ENCODE measurements around the gene NIP7.

NIP7 gene

DNA sequence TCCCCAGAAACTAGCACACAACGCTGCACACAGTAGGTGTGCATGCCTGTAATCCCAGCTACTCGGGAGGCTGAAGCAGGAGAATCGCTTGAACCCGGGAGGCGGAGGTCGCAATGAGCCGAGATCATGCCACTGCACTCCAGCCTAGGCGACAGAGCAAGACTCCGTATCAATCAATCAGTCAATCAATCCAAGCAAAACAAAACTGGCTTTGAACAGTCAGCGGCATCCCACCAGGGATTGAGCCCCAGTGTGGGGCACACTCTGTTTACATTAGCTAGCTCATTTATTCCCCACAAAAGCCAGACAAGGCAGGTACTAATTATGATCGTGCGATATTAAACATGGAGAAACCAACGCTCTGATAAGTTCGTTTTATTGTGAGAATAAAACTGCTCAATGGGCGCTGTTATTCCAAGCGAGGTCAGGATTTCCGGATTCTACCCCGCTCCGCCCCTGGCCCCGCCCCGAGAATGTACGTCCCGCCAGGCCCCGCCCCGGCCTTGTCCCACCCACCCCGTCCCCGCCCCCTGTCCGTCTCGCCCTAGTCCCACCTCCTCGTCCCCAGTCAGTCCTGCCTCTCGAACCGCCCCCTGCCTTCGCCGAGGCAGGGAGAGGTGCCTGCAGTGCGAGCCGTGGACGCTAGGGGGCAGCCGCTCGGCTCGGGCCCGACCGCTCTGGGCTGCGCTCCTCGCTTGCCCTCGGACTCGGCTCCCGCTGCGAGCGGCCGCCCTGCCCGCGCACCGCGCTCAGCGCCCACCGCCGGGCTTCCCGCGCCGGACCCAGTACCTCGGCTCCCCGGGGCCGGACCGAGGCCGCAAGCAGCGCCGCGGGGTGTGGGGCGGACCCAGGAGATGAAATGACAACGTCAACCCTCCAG, 28.7 kb upstream of the NIP7 start, which contains the start of gene VPS4A:
Gene VPS4A (plus strand): TSS at position 698 of the 880 bp plus-strand sequence. CDS start 162 bp downstream, at position 860.
- Mint-ChIP-seq H3K9me3 (no peaks in the 10 kb centered on the region), H3K4me3 (peak within 1 kb of the TSS; percentile 91), H3K4me1 (peaks cover 31% of the 10 kb centered on the region), H3K27me3 (no peaks in the 10 kb centered on the region), H3K36me3 (ENCODE audit: insufficient read depth) (peaks cover 13% of the 10 kb centered on the region), H3K27ac (ENCODE audit: low read depth) (peak within 1 kb of the TSS; percentile 94)
- ATAC-seq (replicated peaks; ENCODE audit: extremely low read depth, poor library complexity, severe bottlenecking) (peak; percentile 95), DNase-seq (ENCODE audit: low spot score in 2 of 2) (peak; percentile 97 to 98)

DNA sequence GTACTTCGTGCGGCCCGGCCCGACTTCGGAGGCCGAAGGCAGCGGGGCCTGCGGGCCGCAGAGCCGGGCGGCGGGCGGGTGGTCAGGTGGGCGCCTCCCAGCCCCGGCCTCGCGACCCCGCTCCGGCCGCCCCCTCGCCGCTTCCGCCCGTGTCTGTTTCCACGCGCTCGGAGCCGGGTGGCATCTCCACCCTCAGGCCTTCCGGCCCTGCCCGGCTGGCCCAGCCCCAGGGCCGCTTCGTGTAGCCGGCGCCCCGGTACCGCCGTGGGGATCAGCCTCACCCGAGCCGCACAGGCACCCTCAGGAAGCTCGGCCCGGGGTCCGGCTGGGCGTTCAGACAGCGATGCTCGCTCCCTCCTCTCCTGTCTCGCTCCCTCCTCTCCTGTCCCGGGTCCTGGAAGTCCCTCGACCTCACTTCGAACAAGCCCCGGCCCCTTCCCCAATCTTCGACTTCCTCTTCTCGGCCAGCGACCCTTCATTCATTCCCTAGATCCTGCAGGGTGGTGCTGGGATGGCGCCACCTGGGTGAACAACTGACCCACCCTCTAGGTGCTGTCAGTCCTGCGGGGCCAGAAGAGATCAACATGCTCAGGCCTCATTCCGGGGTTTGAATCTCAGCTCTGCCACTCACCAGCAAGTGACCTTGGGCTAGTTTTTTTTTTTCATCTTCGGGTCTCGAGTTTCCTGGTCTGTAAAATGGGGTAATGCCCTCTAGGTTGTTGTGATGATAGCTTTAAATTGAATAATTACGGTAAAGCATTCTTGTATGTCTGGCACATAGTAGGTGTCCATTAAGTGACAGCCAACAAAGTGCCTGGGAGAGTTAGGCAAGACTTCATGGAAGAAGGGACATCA, 27.8 kb upstream of the NIP7 start:
- Mint-ChIP-seq H3K4me3 (peak overlapping the region; percentile 91), H3K27ac (ENCODE audit: low read depth) (peak overlapping the region; percentile 94), H3K36me3 (ENCODE audit: insufficient read depth) (peaks cover 20% of the 10 kb centered on the region), H3K27me3 (no peaks in the 10 kb centered on the region), H3K9me3 (no peaks in the 10 kb centered on the region), H3K4me1 (peaks cover 31% of the 10 kb centered on the region)
- peak; percentile 48 for ATAC-seq (replicated peaks; ENCODE audit: extremely low read depth, poor library complexity, severe bottlenecking)
- no peak for DNase-seq (ENCODE audit: low spot score in 2 of 2)

DNA sequence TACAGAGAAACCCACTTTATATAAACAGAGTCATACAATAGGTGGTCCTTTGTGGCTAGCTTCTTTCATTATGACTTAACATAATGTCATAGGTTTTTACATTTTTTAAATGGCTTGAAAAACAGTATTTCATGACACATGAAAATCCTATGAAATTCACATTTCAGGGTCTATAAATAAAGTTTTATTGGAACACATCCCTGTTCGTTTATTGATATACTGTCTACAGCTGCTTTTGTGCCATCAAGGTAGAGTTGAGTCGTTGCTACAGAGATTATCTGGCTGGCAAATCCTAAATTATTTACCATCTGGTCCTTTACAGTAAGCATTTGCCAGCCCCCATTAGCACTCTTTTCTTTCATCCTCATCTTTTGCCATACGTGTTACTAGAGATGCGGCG, 26.1 kb upstream of the NIP7 start:
- H3K4me1 Mint-ChIP-seq = peaks cover 31% of the 10 kb centered on the region
- no peak overlapping the region for H3K27ac Mint-ChIP-seq (ENCODE audit: low read depth)
- no peak for ATAC-seq (replicated peaks; ENCODE audit: extremely low read depth, poor library complexity, severe bottlenecking)
- H3K9me3 Mint-ChIP-seq = no peaks in the 10 kb centered on the region
- no peaks in the 10 kb centered on the region for H3K27me3 Mint-ChIP-seq
- peak overlapping the region; percentile 91 for H3K4me3 Mint-ChIP-seq
- DNase-seq (ENCODE audit: low spot score in 2 of 2) = no peak
- peaks cover 24% of the 10 kb centered on the region for H3K36me3 Mint-ChIP-seq (ENCODE audit: insufficient read depth)

DNA sequence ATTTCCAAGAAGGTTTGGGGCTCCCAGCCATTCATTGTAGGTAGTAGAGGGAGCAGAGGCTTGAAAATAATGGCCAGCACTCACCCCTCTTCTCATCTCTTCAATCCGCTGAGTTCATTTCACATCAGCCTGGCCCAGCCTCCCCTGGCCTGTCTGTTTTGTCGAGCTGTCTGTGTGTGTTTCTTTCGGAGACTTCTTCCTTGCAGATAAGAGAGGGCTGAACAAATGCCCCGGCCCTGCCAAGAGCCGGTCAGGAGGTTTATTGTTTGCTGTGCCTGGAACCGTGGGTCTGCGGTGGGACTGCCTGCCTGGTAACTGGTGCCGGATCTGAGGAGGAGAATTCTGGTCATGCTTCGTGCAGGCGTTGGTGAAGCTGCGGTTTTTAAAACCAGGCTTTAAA, 25.0 kb upstream of the NIP7 start:
- no peaks in the 10 kb centered on the region for H3K9me3 Mint-ChIP-seq
- no peak for DNase-seq (ENCODE audit: low spot score in 2 of 2)
- H3K4me1 Mint-ChIP-seq = peaks cover 31% of the 10 kb centered on the region
- no peak for ATAC-seq (replicated peaks; ENCODE audit: extremely low read depth, poor library complexity, severe bottlenecking)
- H3K27ac Mint-ChIP-seq (ENCODE audit: low read depth) = no peak overlapping the region
- H3K4me3 Mint-ChIP-seq = no peak overlapping the region
- H3K36me3 Mint-ChIP-seq (ENCODE audit: insufficient read depth) = peaks cover 32% of the 10 kb centered on the region
- no peaks in the 10 kb centered on the region for H3K27me3 Mint-ChIP-seq

DNA sequence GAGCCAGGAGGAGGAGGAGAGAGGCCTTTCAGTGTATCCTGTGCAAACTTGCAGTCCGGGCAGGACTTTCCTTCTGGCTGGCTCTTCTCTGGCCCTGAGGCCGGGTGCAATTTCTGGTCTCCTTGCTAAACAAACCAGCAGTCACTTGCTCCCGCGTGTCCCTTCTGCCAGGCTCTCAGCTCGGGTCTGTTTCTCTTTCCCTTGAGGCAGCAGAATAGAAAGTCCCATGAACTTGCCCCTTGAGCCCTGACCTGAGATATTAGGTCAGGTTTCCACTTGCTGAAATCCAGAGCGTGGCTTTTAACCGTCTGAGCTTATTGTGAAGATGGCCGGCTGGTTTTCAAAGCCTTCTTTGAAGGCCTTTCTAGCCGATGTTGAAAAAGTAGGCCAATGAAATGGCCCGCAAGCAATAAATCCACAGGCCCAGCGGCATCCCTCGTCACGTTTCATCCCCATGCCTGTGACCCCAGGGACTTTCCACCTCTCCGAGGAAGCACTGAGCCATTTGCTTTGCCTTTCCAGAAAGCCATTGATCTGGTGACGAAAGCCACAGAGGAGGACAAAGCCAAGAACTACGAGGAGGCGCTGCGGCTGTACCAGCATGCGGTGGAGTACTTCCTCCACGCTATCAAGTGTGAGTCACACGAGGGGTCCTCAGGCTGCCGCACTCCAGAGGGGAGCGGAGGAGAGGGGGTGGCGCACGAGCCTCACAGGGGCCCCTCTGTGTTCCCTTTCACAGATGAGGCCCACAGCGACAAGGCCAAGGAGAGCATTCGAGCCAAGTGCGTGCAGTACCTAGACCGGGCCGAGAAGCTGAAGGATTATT, 23.9 kb upstream of the NIP7 start:
- Mint-ChIP-seq H3K9me3 (no peaks in the 10 kb centered on the region), H3K36me3 (ENCODE audit: insufficient read depth) (peaks cover 39% of the 10 kb centered on the region), H3K27me3 (no peaks in the 10 kb centered on the region), H3K4me1 (peaks cover 29% of the 10 kb centered on the region), H3K4me3 (no peak overlapping the region), H3K27ac (ENCODE audit: low read depth) (peak overlapping the region; percentile 32)
- ATAC-seq (replicated peaks; ENCODE audit: extremely low read depth, poor library complexity, severe bottlenecking) (no peak), DNase-seq (ENCODE audit: low spot score in 2 of 2) (no peak)

DNA sequence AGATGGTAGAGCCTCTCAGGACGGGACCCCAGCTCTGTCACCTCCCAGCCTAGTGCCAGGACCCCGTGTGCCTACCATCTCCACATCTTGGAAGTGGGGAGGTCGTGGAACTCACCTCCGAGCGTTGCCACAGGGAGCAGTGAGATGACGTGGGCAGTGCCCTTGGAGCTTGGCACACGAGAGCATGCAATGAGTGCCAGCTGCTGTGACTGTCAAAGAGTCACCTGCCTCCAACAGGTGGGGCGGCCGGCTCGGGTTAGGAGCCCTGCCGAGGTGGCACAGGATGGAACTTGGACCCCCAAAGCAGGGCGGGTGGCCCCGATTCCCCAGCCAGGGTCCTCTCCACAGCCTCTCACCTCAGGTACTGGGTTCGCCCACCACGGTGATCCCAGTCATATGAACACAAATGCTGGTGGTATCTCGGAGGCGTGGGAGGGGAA, 23.0 kb upstream of the NIP7 start:
- ATAC-seq (replicated peaks; ENCODE audit: extremely low read depth, poor library complexity, severe bottlenecking) = no peak
- H3K27ac Mint-ChIP-seq (ENCODE audit: low read depth) = no peak overlapping the region

DNA sequence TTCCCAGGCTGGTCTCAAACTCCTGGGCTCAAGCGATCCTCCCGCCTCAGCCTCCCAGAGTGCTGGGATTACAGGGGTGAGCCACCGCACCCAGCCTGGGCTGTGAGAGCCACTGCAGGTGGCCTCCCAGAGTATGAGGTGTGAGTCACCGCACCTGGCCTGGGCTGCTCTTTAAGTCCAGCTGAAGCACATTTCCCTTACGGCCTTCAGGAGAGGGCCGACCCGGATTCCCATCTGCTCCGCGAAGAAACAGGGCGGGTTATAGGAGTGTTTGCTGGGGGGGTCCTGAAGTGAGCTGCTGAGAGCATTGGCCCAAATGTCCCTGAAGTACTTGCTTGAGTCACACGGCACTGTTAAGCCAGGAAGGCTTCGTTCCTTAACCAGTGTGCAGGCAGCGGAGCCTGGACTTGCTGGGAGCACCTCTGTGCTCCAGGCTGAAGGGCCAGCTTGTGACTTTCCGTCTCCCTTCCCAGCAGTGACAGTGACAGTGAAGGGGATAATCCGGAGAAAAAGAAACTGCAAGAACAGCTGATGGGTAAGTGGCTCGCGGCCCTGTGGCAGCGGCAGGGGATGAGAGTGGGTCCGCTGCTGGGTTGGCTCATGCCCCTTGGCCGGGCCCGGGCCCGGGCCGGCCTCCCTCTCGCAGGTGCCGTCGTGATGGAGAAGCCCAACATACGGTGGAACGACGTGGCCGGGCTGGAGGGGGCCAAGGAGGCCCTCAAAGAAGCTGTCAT, 21.2 kb upstream of the NIP7 start:
- peaks cover 13% of the 10 kb centered on the region for H3K4me1 Mint-ChIP-seq
- H3K36me3 Mint-ChIP-seq (ENCODE audit: insufficient read depth) = peaks cover 54% of the 10 kb centered on the region
- ATAC-seq (replicated peaks; ENCODE audit: extremely low read depth, poor library complexity, severe bottlenecking) = no peak

More for the DNA sequence above, 23.0 kb upstream of the NIP7 start:
- H3K27me3 Mint-ChIP-seq = no peaks in the 10 kb centered on the region
- no peaks in the 10 kb centered on the region for H3K9me3 Mint-ChIP-seq
- no peak overlapping the region for H3K4me3 Mint-ChIP-seq
- DNase-seq (ENCODE audit: low spot score in 2 of 2) = no peak
- peaks cover 26% of the 10 kb centered on the region for H3K4me1 Mint-ChIP-seq
- H3K36me3 Mint-ChIP-seq (ENCODE audit: insufficient read depth) = peaks cover 45% of the 10 kb centered on the region

DNA sequence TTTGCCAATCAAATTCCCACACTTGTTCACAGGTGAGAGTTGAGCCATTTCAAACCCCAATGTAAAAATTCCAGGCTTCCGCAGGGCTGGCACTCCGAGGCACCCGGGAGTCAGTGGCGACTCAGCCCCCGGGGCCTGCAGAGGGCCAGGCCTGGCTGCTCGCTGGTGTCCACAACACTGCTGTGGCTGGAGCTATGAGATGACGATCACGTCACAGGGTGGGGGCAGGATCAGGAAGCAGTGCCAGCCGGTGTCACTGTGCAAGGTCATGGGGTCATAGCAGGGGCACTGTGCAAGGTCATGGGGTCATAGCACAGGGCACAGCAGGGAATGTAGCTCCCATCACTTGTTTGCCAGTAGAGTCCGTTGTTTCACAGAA, 20.7 kb upstream of the NIP7 start:
- DNase-seq (ENCODE audit: low spot score in 2 of 2) (no peak), ATAC-seq (replicated peaks; ENCODE audit: extremely low read depth, poor library complexity, severe bottlenecking) (no peak)
- Mint-ChIP-seq H3K4me1 (peaks cover 8% of the 10 kb centered on the region), H3K36me3 (ENCODE audit: insufficient read depth) (peaks cover 55% of the 10 kb centered on the region), H3K27me3 (no peaks in the 10 kb centered on the region), H3K9me3 (no peaks in the 10 kb centered on the region), H3K27ac (ENCODE audit: low read depth) (no peak overlapping the region), H3K4me3 (no peak overlapping the region)

More for the DNA sequence above, 21.2 kb upstream of the NIP7 start:
- no peak for DNase-seq (ENCODE audit: low spot score in 2 of 2)
- H3K27me3 Mint-ChIP-seq = no peaks in the 10 kb centered on the region
- no peak overlapping the region for H3K27ac Mint-ChIP-seq (ENCODE audit: low read depth)
- no peak overlapping the region for H3K4me3 Mint-ChIP-seq
- no peaks in the 10 kb centered on the region for H3K9me3 Mint-ChIP-seq

DNA sequence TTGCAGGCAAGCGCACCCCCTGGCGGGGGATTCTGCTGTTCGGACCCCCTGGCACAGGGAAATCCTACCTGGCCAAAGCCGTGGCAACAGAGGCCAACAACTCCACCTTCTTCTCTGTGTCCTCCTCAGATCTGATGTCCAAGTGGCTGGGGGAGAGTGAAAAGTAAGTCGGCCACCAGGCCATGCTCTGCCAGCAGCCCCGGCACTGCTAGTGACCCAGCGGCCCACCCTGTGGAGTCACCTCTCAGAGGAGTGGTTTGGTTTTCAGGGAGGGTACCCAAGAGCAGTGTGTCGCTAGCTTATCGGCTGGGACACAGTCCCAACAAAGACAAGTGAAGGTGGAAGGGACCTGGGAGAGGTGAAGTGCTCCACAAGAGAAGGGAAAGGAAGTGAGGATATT, 20.2 kb upstream of the NIP7 start:
- no peak for DNase-seq (ENCODE audit: low spot score in 2 of 2)
- peaks cover 59% of the 10 kb centered on the region for H3K36me3 Mint-ChIP-seq (ENCODE audit: insufficient read depth)
- peaks cover 5% of the 10 kb centered on the region for H3K4me1 Mint-ChIP-seq
- H3K9me3 Mint-ChIP-seq = no peaks in the 10 kb centered on the region
- H3K27me3 Mint-ChIP-seq = no peaks in the 10 kb centered on the region
- ATAC-seq (replicated peaks; ENCODE audit: extremely low read depth, poor library complexity, severe bottlenecking) = no peak
- no peak overlapping the region for H3K4me3 Mint-ChIP-seq
- H3K27ac Mint-ChIP-seq (ENCODE audit: low read depth) = peak overlapping the region; percentile 13

DNA sequence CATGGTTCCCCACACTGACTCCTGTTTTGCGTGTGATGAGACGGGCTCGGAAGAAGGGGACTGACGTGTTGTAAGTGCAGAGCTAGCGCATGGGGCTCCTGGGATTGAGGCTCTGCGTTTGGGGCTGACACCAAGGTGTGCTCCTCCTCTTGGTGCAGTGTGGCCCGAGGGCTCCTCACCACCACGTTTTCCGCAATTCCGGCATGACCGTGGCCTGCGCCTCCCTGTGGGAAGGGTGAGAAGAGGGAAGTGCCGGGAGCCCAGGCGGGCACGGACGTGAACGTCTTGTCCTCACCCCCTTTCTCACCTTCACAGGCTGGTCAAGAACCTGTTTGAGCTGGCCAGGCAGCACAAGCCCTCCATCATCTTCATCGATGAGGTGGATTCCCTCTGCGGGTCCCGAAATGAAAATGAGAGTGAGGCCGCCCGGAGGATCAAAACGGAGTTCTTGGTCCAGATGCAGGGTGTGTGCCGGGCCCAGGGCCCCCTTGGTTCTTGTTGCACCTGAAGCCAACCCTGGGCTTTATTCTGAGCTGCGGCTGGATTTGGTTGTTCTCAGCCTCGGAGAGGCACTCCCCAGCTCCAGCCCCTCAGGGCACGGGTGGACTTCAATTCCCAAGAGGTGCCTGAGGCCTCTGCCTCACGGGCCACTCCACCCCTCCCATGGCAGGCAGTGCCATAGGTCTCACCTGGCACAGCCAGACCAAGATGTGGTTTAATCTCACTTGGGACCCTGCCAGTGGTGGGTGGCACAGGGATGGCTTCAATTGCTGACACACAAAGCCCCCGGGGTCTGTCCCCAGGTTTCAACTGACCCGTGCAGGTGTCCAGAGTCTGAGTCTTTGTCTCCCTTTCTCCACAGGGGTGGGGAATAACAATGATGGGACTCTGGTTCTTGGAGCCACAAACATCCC, 19.5 kb upstream of the NIP7 start:
- Mint-ChIP-seq H3K9me3 (no peaks in the 10 kb centered on the region), H3K27me3 (no peaks in the 10 kb centered on the region), H3K36me3 (ENCODE audit: insufficient read depth) (peaks cover 63% of the 10 kb centered on the region), H3K27ac (ENCODE audit: low read depth) (peak overlapping the region; percentile 13), H3K4me3 (no peak overlapping the region), H3K4me1 (peaks cover 7% of the 10 kb centered on the region)
- ATAC-seq (replicated peaks; ENCODE audit: extremely low read depth, poor library complexity, severe bottlenecking) (no peak), DNase-seq (ENCODE audit: low spot score in 2 of 2) (no peak)

DNA sequence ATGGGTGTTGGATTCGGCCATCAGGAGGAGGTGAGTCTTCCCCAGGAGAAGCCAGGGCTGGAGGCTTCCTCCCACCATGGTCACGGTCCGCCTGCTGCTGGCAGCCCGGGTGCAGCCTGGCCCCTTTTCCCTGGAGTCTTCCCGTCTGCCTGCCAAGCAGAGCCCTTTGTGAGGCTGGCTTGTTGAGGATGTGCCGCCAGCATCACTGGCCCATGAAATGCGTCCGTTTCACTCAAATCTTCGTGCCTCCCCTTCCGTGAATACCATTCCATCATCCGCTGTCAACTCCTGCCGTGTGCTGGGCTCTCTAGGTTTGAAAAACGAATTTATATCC, 18.9 kb upstream of the NIP7 start:
- no peak for ATAC-seq (replicated peaks; ENCODE audit: extremely low read depth, poor library complexity, severe bottlenecking)
- no peaks in the 10 kb centered on the region for H3K27me3 Mint-ChIP-seq
- H3K27ac Mint-ChIP-seq (ENCODE audit: low read depth) = no peak overlapping the region
- H3K9me3 Mint-ChIP-seq = no peaks in the 10 kb centered on the region
- peaks cover 65% of the 10 kb centered on the region for H3K36me3 Mint-ChIP-seq (ENCODE audit: insufficient read depth)
- H3K4me3 Mint-ChIP-seq = no peak overlapping the region
- no peak for DNase-seq (ENCODE audit: low spot score in 2 of 2)
- peaks cover 9% of the 10 kb centered on the region for H3K4me1 Mint-ChIP-seq

Data from central memory CD8-positive, alpha-beta T cell (primary cell).